SK-N-SH (cell line): ENCODE measurements around the gene PTTG1IP. TPM values are rescaled to one million over a fixed set of nuclear protein-coding genes. Genes with fewer than 3 reads are reported as not detected.

Experiments
- CTCF ChIA-PET: fragments of 300-600, 350-600 bp; formaldehyde crosslinking; extraction: SDS; loops from one replicate; lab custom pipeline; 2021; lab: Yijun Ruan, JAX
- POLR2A ChIA-PET: fragments of 350-600 bp; sonication (Branson Sonifier 250); formaldehyde crosslinking; extraction: SDS; loops from one replicate; lab custom pipeline; 2020; ENCODE audit warnings: antibody characterized with exemption, inconsistent platforms; lab: Yijun Ruan, JAX
- DNase-seq: peaks from one replicate; pipeline ENCODE4 v3.0.0; 2012
- H2AFZ ChIP-seq: fragments of 200-600 bp; sonication (generic); 2 replicates; pipeline ENCODE4 v1.8.1; 2016; ENCODE audit warnings: antibody characterized with exemption, mild to moderate bottlenecking, low read depth
- H3F3A ChIP-seq: fragments of 200-600 bp; sonication (generic); replicated peaks from 2 replicates; pipeline ENCODE3; 2016; ENCODE audit warnings: antibody characterized with exemption, mild to moderate bottlenecking; ENCODE audit not compliant: insufficient read depth
- H3K27ac ChIP-seq, 2 experiments: fragments of 200-500 bp in 1 of 2; fragments of 200-600 bp in 1 of 2; sonication (Bioruptor generic) in 1 of 2; sonication (generic), shearing (Covaris generic) in 1 of 2; 2 replicates each; pipeline versions ENCODE4 v1.5.1 to v1.6.1; 2014 to 2016; ENCODE audit warnings: low read depth in 2 of 2, inconsistent platforms in 1 of 2, low read length in 1 of 2, mild to moderate bottlenecking in 1 of 2, mixed read lengths in 1 of 2
- H3K27me3 ChIP-seq: fragments of 200-600 bp; sonication (generic), shearing (Covaris generic); 2 replicates; pipeline ENCODE4 v1.6.1; 2016; ENCODE audit warnings: mixed run types; ENCODE audit not compliant: insufficient read depth
- H3K36me3 ChIP-seq, 2 experiments: fragments of 200-500 bp in 1 of 2; fragments of 200-600 bp in 1 of 2; sonication (Bioruptor generic) in 1 of 2; sonication (generic) in 1 of 2; replicated peaks in 1 of 2; 2 replicates each; pipeline versions ENCODE3 to v1.5.1; 2014 to 2016; ENCODE audit warnings: low read length in 1 of 2, mild to moderate bottlenecking in 1 of 2; ENCODE audit not compliant: insufficient read depth in 2 of 2, control insufficient read depth in 1 of 2
- H3K4me1 ChIP-seq, 2 experiments: fragments of 200-500 bp in 1 of 2; fragments of 200-600 bp in 1 of 2; sonication (Bioruptor generic) in 1 of 2; sonication (generic), shearing (Covaris generic) in 1 of 2; 2 replicates each; pipeline versions ENCODE4 v1.5.1 to v1.6.1; 2014 to 2016; ENCODE audit warnings: low read depth in 1 of 2, low read length in 1 of 2, mixed run types in 1 of 2; ENCODE audit not compliant: insufficient read depth in 2 of 2, control insufficient read depth in 1 of 2
- H3K4me2 ChIP-seq: fragments of 200-600 bp; sonication (generic), shearing (Covaris generic); 2 replicates; pipeline ENCODE4 v1.6.1; 2017; ENCODE audit warnings: mixed run types
- H3K4me3 ChIP-seq, 2 experiments: fragments of 200-500 bp in 1 of 2; fragments of 200-600 bp in 1 of 2; sonication (Bioruptor generic) in 1 of 2; sonication (generic), shearing (Covaris generic) in 1 of 2; 2 replicates each; pipeline versions ENCODE4 v1.5.1 to v1.8.1; 2014 to 2016; ENCODE audit warnings: low read depth in 2 of 2, inconsistent platforms in 1 of 2, low read length in 1 of 2, mild to moderate bottlenecking in 1 of 2, mixed read lengths in 1 of 2, moderate library complexity in 1 of 2
- H3K79me2 ChIP-seq: fragments of 200-600 bp; sonication (generic); 2 replicates; pipeline ENCODE4 v1.8.1; 2017; ENCODE audit warnings: mild to moderate bottlenecking; ENCODE audit not compliant: insufficient read depth
- H3K9ac ChIP-seq: fragments of 200-600 bp; sonication (generic); 2 replicates; pipeline ENCODE4 v1.6.1; 2017; ENCODE audit warnings: mixed run types
- H3K9me2 ChIP-seq: fragments of 200-600 bp; sonication (generic); 2 replicates; pipeline ENCODE4 v1.6.1; 2017; ENCODE audit warnings: mixed run types
- H3K9me3 ChIP-seq: fragments of 200-600 bp; sonication (generic); 2 replicates; pipeline ENCODE4 v1.6.1; 2017; ENCODE audit warnings: mixed run types, mild to moderate bottlenecking, moderate library complexity
- H4K20me1 ChIP-seq: fragments of 200-600 bp; sonication (generic); 2 replicates; pipeline ENCODE4 v1.6.1; 2017; ENCODE audit warnings: mild to moderate bottlenecking, mixed run types; ENCODE audit not compliant: insufficient read depth
- CHD2 ChIP-seq: fragments of 150-350 bp; IDR thresholded peaks from 2 replicates; pipeline ENCODE4 v1.6.1; 2018; ENCODE audit warnings: low read length; ENCODE audit not compliant: partially characterized antibody
- ELF1 ChIP-seq: IDR thresholded peaks from 2 replicates; pipeline ENCODE4 v1.4.0; 2012
- EZH2phosphoT487 ChIP-seq: fragments of 200-600 bp; sonication (generic); IDR thresholded peaks from 2 replicates; pipeline ENCODE4 v1.6.1; 2017; ENCODE audit warnings: low read depth, mixed run types, mild to moderate bottlenecking, antibody characterized with exemption, moderate library complexity, borderline replicate concordance
- FOSL2 ChIP-seq: IDR thresholded peaks from 2 replicates; pipeline ENCODE4 v1.4.0; 2012; ENCODE audit warnings: low read depth, mild to moderate bottlenecking, moderate library complexity, borderline replicate concordance
- GATA2 ChIP-seq: sonication (generic); formaldehyde crosslinking; IDR thresholded peaks from 2 replicates; pipeline ENCODE4 v1.5.0; 2020; ENCODE audit warnings: mild to moderate bottlenecking, missing genetic modification reagents
- JUND ChIP-seq: IDR thresholded peaks from 2 replicates; pipeline ENCODE4 v1.4.0; 2012
- MXI1 ChIP-seq: IDR thresholded peaks from 2 replicates; pipeline ENCODE4 v1.6.1; 2012; ENCODE audit warnings: mild to moderate bottlenecking, low read depth, low read length, improper control_type of control experiment
- NFIC ChIP-seq: IDR thresholded peaks from 2 replicates; pipeline ENCODE4 v1.4.0; 2012; ENCODE audit warnings: borderline replicate concordance
- NRF1 ChIP-seq: IDR thresholded peaks from 2 replicates; pipeline ENCODE4 v1.6.1; 2012; ENCODE audit warnings: low read depth, mild to moderate bottlenecking, low read length
- RXRA ChIP-seq: IDR thresholded peaks from 2 replicates; pipeline ENCODE4 v1.4.0; 2012; ENCODE audit warnings: low read depth, mild to moderate bottlenecking, borderline replicate concordance
- SMC3 ChIP-seq: IDR thresholded peaks from 2 replicates; pipeline ENCODE4 v1.6.1; 2012; ENCODE audit warnings: low read depth, low read length, improper control_type of control experiment
- TEAD4 ChIP-seq: IDR thresholded peaks from 2 replicates; pipeline ENCODE4 v1.4.0; 2012; ENCODE audit warnings: mild to moderate bottlenecking, borderline replicate concordance; ENCODE audit not compliant: insufficient read depth
- YY1 ChIP-seq: IDR thresholded peaks from 2 replicates; pipeline ENCODE4 v1.4.0; 2012; ENCODE audit warnings: low read depth, mild to moderate bottlenecking
- WGBS: methylation state at CpG from one replicate; pipeline ENCODE4 v1.1.6; 2017; ENCODE audit warnings: low lambda C conversion rate; 5-methylcytosine and 5-hydroxymethylcytosine counted together
- polyA plus RNA-seq, 3 experiments: library from polyadenylated mRNA; depleted of rRNA; stranded (reverse); fragments of >200 nt; gene quantifications; 2 replicates each; pipeline ENCODE4 v1.2.3, GENCODE V29; 2012
- TF ChIP-seq, protein P1 (sequence below): fragments of 150-350 bp; IDR thresholded peaks from 2 replicates; pipeline ENCODE4 v1.6.1; 2016; ENCODE audit warnings: mild to moderate bottlenecking, low read depth, low read length

Gene PTTG1IP
- polyA plus RNA-seq, 1 of the 3 experiments (the other 2 are of a cell fraction) = 171 TPM

DNA sequence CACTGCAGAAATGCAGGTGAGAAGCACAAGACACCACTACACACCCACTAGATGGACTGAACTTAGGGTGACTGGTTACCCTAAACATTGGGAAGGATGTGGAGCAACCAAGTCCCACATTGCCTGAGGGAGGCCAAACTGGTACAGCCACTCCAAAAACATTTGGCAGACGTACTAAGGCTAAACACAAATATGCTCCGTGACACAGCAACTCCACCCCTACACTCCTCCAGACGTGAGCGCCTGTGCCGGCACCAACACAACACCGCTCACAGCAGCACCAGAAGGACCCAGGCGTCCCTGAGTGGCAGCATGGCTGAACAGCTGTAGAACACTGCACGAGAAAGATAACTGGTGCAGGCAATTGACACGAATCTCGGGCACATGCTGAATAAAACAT, 14.7 kb downstream of the PTTG1IP start:
- Histone ChIP-seq H3K27ac (no peak overlapping the region), H3F3A (no peaks in the 10 kb centered on the region), H3K9ac (no peak overlapping the region), H3K9me2 (no peaks in the 10 kb centered on the region), H2AFZ (no peak overlapping the region), H4K20me1 (peaks cover 99% of the 10 kb centered on the region), H3K79me2 (peaks cover 100% of the 10 kb centered on the region), H3K4me3 (no peak overlapping the region), H3K27me3 (no peaks in the 10 kb centered on the region), H3K4me2 (no peak overlapping the region), H3K4me1 (no peaks in the 10 kb centered on the region), H3K36me3 (peaks cover 42 to 78% of the 10 kb centered on the region in 2 experiments), H3K9me3 (no peaks in the 10 kb centered on the region)
- 100% methylated on average over 3 of the region's 10 CpGs for WGBS
- DNase-seq = no peak
- POLR2A ChIA-PET = no interaction called here
- CTCF ChIA-PET = no interaction called here
- no peak for TF ChIP-seq MXI1
- no peak for TF ChIP-seq EZH2phosphoT487
- no peak for TF ChIP-seq CHD2
- TF ChIP-seq JUND = no peak
- TF ChIP-seq FOSL2 = no peak
- no peak for TF ChIP-seq GATA2 (CRISPR knock-in tag)
- no peak for TF ChIP-seq NFIC
- TF ChIP-seq RXRA = no peak
- TF ChIP-seq, protein P1, sequence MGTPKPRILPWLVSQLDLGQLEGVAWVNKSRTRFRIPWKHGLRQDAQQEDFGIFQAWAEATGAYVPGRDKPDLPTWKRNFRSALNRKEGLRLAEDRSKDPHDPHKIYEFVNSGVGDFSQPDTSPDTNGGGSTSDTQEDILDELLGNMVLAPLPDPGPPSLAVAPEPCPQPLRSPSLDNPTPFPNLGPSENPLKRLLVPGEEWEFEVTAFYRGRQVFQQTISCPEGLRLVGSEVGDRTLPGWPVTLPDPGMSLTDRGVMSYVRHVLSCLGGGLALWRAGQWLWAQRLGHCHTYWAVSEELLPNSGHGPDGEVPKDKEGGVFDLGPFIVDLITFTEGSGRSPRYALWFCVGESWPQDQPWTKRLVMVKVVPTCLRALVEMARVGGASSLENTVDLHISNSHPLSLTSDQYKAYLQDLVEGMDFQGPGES = no peak
- TF ChIP-seq NRF1 = no peak

DNA sequence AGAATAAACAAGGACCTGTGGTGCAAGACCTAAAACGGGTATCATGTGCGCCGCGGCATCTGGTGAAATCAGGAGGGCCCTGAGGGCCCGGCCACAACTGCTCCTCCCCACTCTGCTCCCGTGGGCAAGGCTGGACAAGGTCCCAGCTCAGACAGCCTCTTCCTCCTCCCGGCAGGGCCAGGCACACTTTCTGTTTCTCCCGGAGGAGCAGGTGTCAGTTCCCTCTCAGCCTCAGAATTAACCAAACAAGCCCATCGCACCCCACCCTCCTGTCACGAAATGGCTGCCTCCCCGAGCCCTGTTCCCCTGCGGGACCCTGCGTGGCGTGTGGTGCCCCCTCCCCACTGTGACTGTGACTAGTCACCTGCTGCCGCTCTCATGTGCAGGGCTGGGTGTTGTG, 15.2 kb downstream of the PTTG1IP start:
- Histone ChIP-seq H3K36me3 (peaks cover 38 to 78% of the 10 kb centered on the region in 2 experiments), H3K9me3 (no peaks in the 10 kb centered on the region), H3K4me1 (no peaks in the 10 kb centered on the region), H3K9me2 (no peaks in the 10 kb centered on the region), H3K9ac (no peak overlapping the region), H3K79me2 (peaks cover 98% of the 10 kb centered on the region), H4K20me1 (peaks cover 99% of the 10 kb centered on the region), H3K27ac (no peak overlapping the region), H2AFZ (no peak overlapping the region), H3K4me3 (no peak overlapping the region), H3K4me2 (no peak overlapping the region), H3K27me3 (no peaks in the 10 kb centered on the region), H3F3A (no peaks in the 10 kb centered on the region)
- DNase-seq = no peak
- POLR2A ChIA-PET = no interaction called here
- CTCF ChIA-PET = interaction anchor here (1.0 to 1.2 kb wide), 2 partner anchors 14 to 34 kb away, joined by 3 read pairs; no protein-coding TSS in a partner anchor
- 86% methylated on average over 7 of the region's 15 CpGs for WGBS
- no peak for TF ChIP-seq SMC3
- TF ChIP-seq YY1 = no peak
- no peak for TF ChIP-seq TEAD4
- no peak for TF ChIP-seq ELF1
